Activated CD8-positive, alpha-beta memory T cell treated with anti-CD3 and anti-CD28 coated beads, Interleukin-2, amount 50 U/mL, for 24 hours (primary cell): ENCODE results near the gene NPAS3.

Experiments used
- DNase-seq: peaks from one replicate; pipeline ENCODE4 v3.0.0-alpha.2; 2020; ENCODE audit errors: extremely low read depth

The NPAS3 gene

DNA sequence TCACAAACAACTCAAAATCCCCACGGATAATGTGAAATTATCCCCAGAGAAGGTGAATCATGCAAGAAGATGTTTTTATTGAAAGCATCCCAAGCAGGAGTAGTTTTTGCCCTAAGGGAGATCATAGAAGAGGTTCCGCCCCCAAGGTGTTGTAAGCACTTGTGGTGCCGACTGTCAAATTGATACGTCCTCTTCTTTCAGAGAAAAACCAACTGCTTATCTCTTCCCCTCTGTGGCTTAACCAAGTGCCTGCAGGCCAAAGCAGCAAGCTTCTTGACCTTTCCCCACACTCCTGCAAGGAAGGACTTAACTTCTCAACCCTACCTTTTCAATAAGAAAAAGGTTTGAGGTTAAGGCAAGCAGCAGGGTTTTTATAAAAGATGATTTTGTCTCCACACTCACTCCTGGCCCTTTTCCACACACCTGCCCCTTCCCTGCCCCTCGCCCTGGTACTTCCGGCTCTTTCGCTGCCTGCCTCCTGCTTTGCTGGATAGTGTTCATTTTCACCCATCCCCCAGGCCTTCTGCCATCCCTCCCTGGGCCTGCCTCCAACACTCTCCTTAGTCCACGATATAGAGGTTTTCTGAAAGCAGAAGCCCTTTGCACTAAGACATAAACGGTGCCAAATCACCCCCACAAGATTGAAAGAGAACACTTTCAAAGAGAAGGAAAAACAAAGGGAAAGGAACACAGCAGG is 897.7 kb downstream of the NPAS3 start:
- DNase-seq, result no peak

DNA sequence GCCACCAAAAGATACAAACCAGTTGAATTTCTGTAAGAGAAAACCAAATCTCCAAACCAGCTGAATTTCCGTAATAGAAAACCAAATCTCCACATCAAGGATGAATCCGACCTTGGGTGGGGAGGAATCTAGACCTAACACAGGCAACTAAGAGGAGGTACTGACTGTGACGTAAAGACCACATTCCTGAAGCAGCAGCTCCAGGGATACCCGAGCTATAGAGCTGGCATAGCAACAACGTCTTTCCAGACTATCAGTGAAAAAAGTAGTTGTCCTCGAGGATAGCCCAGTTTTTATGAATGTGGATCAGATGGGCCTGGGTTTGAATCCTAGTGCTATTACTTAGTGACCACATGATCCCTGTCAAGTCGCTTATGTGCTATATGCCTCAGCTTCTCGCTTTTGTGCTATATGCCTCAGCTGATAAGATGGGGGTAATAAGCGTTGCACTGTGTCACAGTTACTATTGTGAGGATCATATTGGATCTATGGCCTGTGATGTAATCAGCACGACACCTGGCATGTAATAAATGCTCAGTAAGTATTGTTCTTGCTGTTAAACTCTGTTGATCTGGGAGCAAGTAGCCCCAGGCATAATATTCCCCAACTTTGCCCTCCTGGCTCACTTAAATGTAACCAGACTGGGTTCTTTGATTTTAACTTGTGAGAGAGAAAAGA is 898.4 kb downstream of the NPAS3 start:
- no peak for DNase-seq

DNA sequence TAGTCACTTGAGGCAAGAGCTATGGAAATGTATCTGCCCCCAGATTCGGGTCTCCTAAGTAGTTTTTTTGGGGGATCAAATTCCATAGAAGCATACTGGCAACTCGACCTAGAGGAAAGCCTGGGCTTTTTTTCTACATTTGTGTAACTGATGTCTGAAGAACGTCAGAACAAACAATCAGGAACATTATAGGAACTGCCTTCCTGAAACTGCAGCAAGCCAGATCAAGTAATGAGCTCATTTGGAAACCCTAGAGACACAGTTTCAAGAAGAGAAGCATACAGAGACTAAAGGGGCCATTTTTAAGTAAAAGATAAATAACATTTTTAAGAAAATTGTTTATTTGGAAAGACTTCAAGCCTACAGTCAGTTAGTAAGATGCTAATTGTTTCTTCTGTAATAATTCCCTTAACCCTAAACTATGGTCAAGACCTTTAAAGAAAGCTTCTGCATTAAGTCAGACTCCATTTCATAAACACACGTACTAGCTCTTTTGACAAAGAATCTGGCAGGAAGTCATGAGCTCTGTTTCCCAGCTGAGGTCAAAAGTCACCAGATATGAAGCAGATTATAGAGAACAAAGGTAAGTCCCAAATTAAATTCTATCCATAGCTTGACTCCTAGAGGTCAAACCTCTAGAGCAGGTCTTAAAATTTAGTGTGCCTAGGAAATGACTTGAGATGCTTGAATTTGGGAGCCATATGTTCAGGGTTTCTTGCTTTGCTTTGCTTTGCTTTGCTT is 899.4 kb downstream of the NPAS3 start:
- DNase-seq, result no peak

DNA sequence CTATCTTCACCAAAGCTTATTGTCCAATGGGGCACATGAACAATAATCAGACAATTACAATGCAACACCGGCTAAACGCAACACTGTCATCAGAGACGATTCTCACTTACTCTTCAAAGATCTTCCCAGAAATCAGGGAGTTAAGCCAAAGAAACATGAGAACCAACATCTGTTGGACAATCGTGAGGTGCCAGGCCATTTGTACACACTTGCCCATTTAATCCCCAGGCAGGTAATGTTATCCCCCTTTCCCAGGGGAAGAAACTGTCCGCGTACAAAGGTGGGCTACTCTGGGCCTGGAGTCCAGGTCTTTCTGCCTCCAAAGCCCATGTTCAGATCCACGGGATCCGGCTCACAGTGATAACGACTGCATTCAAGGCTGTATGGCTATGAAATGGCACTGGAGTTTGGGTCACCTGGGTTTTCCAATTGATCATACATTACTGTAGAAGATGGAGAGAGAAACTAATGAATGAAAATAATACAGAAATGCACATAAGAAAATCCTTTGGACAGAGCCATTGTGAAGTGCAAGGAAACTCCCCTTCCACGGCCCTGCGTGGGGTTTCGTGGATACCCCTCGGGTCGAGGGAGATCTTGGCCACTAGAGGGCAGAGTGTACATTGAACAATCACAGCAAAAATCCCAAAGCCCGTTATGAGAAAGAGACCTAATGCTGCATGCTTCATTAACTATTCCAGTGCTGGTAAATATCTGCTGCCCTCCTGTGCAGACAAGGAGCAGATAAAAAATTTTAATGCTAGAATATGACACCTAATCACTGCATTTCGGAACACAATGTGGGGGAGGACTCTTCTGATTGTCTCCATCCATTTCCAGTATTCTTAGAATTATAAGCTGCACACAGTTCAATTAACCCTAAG is 900.8 kb downstream of the NPAS3 start:
- peak; percentile 17 for DNase-seq

DNA sequence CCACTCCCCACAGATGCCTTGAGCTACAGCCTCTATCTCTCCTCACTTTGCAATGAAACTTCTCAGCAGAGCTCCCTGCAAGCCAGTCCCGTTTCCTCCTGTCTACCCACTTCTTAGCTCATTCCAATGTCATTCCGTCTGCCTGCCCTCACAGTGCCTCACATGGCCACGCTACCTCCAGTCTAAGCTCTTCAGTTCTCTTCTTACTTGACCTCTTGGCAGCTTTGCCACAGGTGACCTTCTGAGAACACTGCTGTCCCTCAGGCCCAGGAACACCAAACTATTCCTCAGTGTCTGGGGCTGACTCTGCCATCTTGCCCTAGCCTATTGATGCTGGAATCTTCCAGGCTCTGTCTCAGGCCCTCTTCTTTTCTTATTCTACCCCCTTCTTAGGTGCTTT is 902.1 kb downstream of the NPAS3 start:
- DNase-seq, result no peak

DNA sequence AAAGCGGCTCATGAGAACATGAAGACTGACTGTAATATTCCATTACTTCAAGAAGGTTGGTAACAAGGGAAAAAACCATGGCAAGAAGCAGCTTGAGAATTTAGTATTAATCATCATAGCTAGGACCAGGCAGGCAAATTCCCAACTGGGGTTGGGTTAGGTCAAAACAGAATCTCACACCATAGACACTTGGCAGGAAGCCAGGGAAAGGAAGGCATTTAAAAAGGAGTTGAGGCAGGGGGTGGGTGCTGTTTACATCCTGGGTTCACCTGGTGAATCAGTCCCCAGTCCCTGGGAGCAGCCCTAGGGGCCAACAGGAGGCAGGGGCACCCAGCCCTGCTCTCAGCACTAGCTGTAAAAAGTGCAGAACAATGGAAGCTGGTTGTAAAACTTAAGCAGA is 903.6 kb downstream of the NPAS3 start:
- no peak for DNase-seq

DNA sequence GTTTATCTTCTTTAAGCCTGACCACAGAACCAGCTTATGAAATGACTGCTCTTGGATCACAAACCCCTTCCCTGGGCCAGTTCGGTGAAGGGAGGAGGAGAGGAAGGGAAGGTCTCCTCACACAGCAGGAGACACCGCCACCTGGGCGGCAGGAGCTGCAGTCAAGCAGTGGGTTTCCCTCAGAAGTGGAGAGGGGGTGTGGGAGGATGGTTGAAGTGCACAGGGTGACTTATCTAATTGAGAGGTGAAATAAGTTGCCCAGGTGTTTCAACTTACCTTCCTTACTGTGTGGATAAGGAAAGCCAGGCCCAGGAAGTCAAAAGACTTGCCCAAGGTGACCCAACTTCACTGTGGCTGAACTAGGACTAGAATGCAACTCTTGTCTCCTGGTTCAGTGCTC is 905.4 kb downstream of the NPAS3 start:
- no peak for DNase-seq

DNA sequence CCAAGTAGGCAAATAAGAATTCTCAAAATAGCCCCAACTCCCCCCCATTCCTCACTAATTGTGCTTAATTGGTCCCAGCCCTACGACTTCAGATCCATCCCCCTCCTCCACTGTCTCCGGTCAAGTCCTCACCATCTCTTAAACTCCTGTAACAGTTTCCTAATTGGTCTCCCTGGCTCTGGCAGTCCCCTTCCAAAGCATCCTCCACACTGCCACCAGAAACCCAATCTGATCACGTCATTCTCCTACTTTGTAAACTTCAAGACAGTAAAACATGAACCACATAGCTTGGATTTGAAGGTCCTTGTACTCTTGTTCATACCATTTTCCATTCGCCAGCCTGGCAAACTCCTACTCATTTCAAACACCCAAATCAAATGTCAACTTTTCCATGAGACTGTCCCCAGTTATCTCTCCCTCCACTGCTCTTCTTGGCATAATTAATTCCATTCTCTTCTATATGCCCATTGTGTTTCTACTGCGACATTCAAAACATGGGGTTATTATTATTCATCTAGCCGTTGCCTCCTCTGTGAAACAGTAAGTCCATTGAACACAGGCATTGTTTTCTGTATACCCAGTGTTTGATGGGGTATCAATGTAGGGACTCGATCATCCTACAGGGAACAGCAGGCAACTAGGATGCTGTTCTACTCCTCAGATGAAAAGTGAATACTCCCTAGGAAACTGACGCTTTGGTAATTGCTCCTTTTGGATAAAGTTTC is 907.6 kb downstream of the NPAS3 start:
- DNase-seq, result no peak

DNA sequence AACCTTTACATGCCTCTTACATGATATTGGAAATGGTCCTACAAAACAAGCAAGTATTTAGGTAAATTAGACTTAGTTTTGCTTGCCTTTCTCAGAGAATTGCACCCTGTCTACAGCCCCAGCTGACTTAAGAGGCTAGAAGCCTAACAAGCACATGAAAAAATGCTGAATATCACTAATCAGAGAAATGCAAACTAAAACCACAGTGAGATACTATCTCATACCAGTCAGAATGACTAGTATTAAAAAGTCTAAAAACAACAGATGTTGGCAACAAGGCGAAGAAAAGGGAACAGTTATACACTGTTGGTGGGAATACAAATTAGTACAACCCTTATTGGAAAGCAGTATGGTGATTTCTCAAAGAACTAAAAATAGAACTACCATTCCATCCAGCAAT is 908.4 kb downstream of the NPAS3 start:
- no peak for DNase-seq

DNA sequence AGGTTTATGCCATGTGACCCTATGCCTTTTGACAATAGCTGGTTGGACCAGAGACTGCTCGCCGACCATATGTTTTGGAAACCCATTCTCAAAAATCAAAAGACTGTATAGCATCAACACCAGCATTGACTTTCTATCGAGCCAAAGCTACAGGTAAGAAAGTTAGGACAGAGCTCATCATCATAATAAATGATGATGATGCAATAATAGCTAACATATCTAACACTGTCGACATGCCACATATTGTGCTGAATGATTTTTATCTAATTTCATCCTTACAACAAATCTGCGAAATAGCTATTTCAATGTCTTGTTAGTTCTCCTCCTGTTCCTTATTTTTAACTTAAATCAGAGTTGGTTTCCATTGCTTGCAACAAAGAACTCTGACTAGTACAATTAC is 909.3 kb downstream of the NPAS3 start:
- no peak for DNase-seq

DNA sequence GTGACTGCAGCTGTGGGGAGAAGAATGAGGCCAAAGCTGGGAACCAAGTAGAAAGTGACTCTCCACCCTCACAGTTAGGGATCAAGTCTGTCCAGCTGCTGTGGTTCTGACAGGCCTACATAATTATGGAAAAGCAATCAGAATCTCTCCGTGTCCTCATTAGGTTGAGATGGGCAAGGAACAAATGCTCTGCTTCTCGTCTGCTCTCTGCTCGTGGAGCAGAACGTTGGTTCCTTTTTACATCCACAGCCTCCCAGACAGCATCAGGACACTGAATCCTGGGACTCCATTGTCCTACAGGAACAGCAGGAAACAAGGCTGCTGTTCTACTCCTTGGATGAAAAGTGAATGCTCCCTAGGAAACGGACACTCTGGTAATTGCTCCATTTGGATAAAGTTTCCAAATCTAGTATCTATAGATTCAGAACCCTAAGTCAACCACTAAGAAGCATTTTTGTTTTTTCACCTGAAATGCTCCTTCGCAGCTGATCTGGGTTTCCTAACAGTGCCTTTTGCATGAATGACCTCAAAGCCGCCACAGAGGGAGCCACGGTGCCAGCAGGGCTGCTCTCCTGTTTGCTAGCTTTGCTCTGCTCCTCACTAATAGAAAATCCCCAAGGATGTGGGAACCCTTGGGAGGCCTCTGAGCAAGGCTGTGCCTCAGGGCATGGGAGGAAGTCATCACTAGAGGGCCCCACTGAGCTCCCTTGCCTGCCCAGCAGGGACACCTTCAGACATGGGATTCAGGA is 910.2 kb downstream of the NPAS3 start:
- DNase-seq, result no peak

DNA sequence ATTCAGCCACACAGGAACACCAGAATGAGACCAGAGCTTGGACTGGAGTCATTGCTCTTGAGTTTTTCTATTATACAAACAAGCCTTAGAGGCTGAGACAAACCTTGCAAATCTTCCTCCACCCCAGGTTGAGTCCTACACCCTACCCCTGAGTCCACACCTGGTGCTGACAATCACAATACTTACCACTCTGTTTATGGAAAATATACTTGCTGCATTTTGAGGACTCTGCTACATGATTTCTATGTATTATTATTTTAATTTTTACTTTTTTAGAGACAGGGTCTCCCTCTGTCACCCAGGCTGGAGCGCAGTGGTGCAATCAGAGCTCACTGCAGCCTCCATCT is 910.7 kb downstream of the NPAS3 start:
- DNase-seq, result no peak

DNA sequence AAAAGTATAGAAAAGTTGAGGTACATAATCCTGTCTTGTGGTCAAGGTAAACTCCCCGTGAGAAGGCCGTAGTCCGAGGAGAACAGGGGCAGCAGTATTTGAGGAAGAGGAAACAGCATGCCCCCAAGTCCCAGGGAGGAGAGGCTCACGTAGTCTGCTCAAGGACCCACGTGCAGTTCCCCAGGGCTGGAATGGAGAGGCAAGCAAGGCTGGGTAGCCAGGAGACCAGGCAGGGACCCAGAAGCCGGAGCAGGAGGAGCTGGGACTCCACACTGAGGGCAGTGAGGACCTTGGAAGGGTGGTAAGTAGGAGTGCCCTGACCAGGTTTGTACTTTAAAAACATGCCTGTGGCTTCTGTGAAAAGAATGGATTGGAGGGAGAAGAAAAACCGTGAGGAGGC is 912.1 kb downstream of the NPAS3 start:
- DNase-seq, result no peak

DNA sequence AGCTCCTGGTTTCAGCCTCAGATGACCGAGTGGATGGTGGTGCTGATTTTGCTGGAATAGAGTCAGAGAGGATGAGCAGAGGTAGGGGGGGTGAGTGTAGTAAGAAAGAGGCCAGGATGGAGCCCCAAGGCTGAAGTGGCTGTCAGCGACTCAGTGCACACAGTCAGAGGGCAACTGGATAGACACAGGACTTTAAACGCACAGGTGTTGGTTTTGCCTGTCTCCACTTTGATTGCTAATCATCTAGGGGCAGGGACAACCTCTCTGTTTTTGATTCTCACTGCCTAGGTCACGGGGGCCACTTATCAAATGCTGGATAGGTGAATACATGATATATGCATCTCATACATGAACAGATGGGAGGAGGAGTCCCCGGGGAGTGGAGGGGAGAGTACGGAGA is 912.7 kb downstream of the NPAS3 start:
- no peak for DNase-seq

DNA sequence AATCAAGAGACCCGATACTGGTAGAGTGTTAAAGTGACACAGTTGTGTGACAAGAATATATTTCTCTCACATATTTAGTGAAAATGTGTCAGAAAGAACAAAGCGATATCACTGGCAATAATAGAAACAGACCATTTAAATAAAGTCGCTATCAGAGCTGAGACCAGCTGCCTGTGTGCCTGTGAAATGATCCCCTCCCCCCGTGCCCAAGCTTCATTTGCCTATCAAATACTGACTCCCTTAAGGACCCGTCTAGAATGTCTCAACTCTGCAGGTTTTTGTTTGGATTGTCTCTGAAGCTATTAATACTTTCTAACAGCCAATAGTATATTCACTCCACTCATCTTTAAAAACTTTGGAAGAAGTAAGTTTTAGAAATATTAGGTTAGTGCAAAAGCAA is 913.3 kb downstream of the NPAS3 start:
- no peak for DNase-seq
